Measurements from ENCODE around the gene CUL1.

GRCh38 chr7:148732862-148733261 is 34.2 kb downstream of the CUL1 start:
- TF ChIP-seq CTCF (IDR thresholded peaks at IDR 0.05) (no peak), POLR2AphosphoS5 (IDR thresholded peaks at IDR 0.05) (no peak), POLR2A (IDR thresholded peaks at IDR 0.05) (no peak)

Measured in sigmoid colon (tissue), 4 donors.